Liver (tissue), 3 donors: ENCODE data around the gene ABHD2.

Experiments
- EGR1 ChIP-seq, 2 donors: IDR thresholded peaks; 2 replicates each; pipeline ENCODE4 v1.6.1; 2016 to 2018; ENCODE audit warnings: antibody characterized with exemption in 2 of 2, low read depth in 2 of 2
- FOXA1 ChIP-seq: IDR thresholded peaks from 2 replicates; pipeline ENCODE4 v1.6.1; 2016; ENCODE audit warnings: antibody characterized with exemption
- GABPA ChIP-seq, 2 donors: IDR thresholded peaks in 1 of 2; conservative IDR thresholded peaks in 1 of 2; 2 replicates each; pipeline ENCODE4 v1.6.1; 2016; ENCODE audit warnings: antibody characterized with exemption in 2 of 2, mild to moderate bottlenecking in 1 of 2, moderate library complexity in 1 of 2
- RAD21 ChIP-seq, 2 donors: IDR thresholded peaks; 2 replicates each; pipeline ENCODE4 v1.6.1; 2016; ENCODE audit warnings: antibody characterized with exemption in 2 of 2, mild to moderate bottlenecking in 2 of 2
- RXRA ChIP-seq, 2 donors: IDR thresholded peaks; 2 replicates each; pipeline ENCODE4 v1.6.1; 2017 to 2018; ENCODE audit warnings: antibody characterized with exemption in 2 of 2, mild to moderate bottlenecking in 1 of 2
- TAF1 ChIP-seq: conservative IDR thresholded peaks from 2 replicates; pipeline ENCODE4 v1.6.1; 2016; ENCODE audit warnings: antibody characterized with exemption, mild to moderate bottlenecking
- YY1 ChIP-seq: IDR thresholded peaks from 2 replicates; pipeline ENCODE4 v1.6.1; 2016; ENCODE audit warnings: antibody characterized with exemption, mild to moderate bottlenecking
- TF ChIP-seq, protein P1 (sequence below): fragments of 150-350 bp; IDR thresholded peaks from 2 replicates; pipeline ENCODE4 v1.5.1; 2017; ENCODE audit warnings: improper control_type of control experiment, low read depth, low read length; ENCODE audit not compliant: missing input control
- TF ChIP-seq, protein P2 (sequence below): IDR thresholded peaks from 2 replicates; pipeline ENCODE4 v1.6.1; 2016; ENCODE audit warnings: antibody characterized with exemption
- TF ChIP-seq, protein P3 (sequence below): IDR thresholded peaks from 2 replicates; pipeline ENCODE4 v1.6.1; 2016; ENCODE audit warnings: antibody characterized with exemption, mild to moderate bottlenecking
- TF ChIP-seq, protein P4 (sequence below): IDR thresholded peaks from 2 replicates; pipeline ENCODE4 v1.6.1; 2016; ENCODE audit warnings: antibody characterized with exemption
- TF ChIP-seq, protein P5 (sequence below): IDR thresholded peaks from 2 replicates; pipeline ENCODE4 v1.6.1; 2016; ENCODE audit warnings: antibody characterized with exemption
- donor health status: healthy.
- donor health status: healthy.

DNA sequence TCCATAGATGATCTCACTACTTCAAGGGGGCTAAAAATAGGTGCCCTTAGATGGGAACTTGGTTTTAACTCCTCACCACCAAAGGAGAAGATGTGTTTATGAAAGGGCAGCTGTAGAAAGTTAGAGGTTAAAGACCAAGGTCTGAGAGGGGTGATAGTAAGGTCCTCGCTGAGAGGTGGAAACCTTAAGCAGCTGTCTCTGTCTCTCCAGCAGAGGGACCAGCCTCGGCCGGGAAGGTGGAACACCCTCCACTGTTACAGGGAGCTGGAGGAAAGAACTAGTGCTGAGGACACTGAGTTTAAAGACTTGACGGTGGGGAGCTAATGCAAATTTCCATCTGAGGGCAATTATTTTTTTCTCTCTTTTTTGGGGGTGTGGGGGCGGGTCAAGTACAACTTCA is 142.0 kb downstream of the ABHD2 start:
- TF ChIP-seq, protein P1, sequence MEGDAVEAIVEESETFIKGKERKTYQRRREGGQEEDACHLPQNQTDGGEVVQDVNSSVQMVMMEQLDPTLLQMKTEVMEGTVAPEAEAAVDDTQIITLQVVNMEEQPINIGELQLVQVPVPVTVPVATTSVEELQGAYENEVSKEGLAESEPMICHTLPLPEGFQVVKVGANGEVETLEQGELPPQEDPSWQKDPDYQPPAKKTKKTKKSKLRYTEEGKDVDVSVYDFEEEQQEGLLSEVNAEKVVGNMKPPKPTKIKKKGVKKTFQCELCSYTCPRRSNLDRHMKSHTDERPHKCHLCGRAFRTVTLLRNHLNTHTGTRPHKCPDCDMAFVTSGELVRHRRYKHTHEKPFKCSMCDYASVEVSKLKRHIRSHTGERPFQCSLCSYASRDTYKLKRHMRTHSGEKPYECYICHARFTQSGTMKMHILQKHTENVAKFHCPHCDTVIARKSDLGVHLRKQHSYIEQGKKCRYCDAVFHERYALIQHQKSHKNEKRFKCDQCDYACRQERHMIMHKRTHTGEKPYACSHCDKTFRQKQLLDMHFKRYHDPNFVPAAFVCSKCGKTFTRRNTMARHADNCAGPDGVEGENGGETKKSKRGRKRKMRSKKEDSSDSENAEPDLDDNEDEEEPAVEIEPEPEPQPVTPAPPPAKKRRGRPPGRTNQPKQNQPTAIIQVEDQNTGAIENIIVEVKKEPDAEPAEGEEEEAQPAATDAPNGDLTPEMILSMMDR = no peak
- TF ChIP-seq TAF1 = no peak
- TF ChIP-seq EGR1 (IDR thresholded peaks at IDR 0.05; ENCODE audit: low read depth in 2 of 2) = no peak
- TF ChIP-seq, protein P2, sequence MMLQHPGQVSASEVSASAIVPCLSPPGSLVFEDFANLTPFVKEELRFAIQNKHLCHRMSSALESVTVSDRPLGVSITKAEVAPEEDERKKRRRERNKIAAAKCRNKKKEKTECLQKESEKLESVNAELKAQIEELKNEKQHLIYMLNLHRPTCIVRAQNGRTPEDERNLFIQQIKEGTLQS = no peak
- TF ChIP-seq RAD21 (IDR thresholded peaks at IDR 0.05) = no peak
- no peak for TF ChIP-seq GABPA (IDR thresholded peaks at IDR 0.05 in 1 of 2, conservative IDR thresholded peaks at IDR 0.05 in 1 of 2)
- TF ChIP-seq, protein P3, sequence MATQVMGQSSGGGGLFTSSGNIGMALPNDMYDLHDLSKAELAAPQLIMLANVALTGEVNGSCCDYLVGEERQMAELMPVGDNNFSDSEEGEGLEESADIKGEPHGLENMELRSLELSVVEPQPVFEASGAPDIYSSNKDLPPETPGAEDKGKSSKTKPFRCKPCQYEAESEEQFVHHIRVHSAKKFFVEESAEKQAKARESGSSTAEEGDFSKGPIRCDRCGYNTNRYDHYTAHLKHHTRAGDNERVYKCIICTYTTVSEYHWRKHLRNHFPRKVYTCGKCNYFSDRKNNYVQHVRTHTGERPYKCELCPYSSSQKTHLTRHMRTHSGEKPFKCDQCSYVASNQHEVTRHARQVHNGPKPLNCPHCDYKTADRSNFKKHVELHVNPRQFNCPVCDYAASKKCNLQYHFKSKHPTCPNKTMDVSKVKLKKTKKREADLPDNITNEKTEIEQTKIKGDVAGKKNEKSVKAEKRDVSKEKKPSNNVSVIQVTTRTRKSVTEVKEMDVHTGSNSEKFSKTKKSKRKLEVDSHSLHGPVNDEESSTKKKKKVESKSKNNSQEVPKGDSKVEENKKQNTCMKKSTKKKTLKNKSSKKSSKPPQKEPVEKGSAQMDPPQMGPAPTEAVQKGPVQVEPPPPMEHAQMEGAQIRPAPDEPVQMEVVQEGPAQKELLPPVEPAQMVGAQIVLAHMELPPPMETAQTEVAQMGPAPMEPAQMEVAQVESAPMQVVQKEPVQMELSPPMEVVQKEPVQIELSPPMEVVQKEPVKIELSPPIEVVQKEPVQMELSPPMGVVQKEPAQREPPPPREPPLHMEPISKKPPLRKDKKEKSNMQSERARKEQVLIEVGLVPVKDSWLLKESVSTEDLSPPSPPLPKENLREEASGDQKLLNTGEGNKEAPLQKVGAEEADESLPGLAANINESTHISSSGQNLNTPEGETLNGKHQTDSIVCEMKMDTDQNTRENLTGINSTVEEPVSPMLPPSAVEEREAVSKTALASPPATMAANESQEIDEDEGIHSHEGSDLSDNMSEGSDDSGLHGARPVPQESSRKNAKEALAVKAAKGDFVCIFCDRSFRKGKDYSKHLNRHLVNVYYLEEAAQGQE = no peak
- no peak for TF ChIP-seq RXRA (IDR thresholded peaks at IDR 0.05)
- no peak for TF ChIP-seq FOXA1
- TF ChIP-seq, protein P4, sequence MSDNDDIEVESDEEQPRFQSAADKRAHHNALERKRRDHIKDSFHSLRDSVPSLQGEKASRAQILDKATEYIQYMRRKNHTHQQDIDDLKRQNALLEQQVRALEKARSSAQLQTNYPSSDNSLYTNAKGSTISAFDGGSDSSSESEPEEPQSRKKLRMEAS = no peak
- no peak for TF ChIP-seq YY1
- TF ChIP-seq, protein P5, sequence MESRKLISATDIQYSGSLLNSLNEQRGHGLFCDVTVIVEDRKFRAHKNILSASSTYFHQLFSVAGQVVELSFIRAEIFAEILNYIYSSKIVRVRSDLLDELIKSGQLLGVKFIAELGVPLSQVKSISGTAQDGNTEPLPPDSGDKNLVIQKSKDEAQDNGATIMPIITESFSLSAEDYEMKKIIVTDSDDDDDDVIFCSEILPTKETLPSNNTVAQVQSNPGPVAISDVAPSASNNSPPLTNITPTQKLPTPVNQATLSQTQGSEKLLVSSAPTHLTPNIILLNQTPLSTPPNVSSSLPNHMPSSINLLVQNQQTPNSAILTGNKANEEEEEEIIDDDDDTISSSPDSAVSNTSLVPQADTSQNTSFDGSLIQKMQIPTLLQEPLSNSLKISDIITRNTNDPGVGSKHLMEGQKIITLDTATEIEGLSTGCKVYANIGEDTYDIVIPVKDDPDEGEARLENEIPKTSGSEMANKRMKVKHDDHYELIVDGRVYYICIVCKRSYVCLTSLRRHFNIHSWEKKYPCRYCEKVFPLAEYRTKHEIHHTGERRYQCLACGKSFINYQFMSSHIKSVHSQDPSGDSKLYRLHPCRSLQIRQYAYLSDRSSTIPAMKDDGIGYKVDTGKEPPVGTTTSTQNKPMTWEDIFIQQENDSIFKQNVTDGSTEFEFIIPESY = no peak
